ENCODE measurements around the gene JAKMIP1.

- TF ChIP-seq CTCF (IDR thresholded peaks at IDR 0.05) (no peak), POLR2A (IDR thresholded peaks at IDR 0.05) (no peak)
Measured at GRCh38 chr4:6172927-6173200, 27.5 kb downstream of the JAKMIP1 start.

All from lower leg skin (tissue), 3 donors.